Measurements from ENCODE around the gene MZT2A. TPM values are rescaled to one million over a fixed set of nuclear protein-coding genes. Genes with fewer than 3 reads are reported as not detected.

MZT2A gene
- total and polyA plus RNA-seq, 9 of the 15 experiments (the other 6 are each of a cell fraction or from before 2014, with no cell fraction given) = 5.8 to 355 (median 101) TPM

GRCh38 chr2:131492418-131493198 is 411 bp upstream of the MZT2A start (continued):
- TF ChIP-seq CTCFL (IDR thresholded peaks at IDR 0.05; ENCODE audit: borderline replicate concordance, insufficient read depth, low read depth, low read length, poor library complexity, severe bottlenecking) (peak; percentile 95), TAF9B (IDR thresholded peaks at IDR 0.05; ENCODE audit: partially characterized antibody) (peak; percentile 71), ARID1B (IDR thresholded peaks at IDR 0.05) (no peak), ZBTB2 (IDR thresholded peaks at IDR 0.05) (peak; percentile 78), CHCHD3 (CRISPR knock-in tag; IDR thresholded peaks at IDR 0.05) (no peak), SUPT5H (IDR thresholded peaks at IDR 0.05) (peak; percentile 60), KAT8 (IDR thresholded peaks at IDR 0.05; ENCODE audit: low read depth) (no peak), CTBP1 (IDR thresholded peaks at IDR 0.05; ENCODE audit: borderline replicate concordance) (peak; percentile 87), BDP1 (IDR thresholded peaks at IDR 0.05; ENCODE audit: insufficient read depth, insufficient read length) (no peak), E2F8 (IDR thresholded peaks at IDR 0.05; ENCODE audit: low read depth, partially characterized antibody) (peak; percentile 98), SMARCE1 (IDR thresholded peaks at IDR 0.05) (peak; percentile 51; the same call in 1 of the 2 replicates), GTF2F1 (IDR thresholded peaks at IDR 0.05; ENCODE audit: low read depth, low read length) (peak; percentile 23; the same call in 1 of the 2 replicates), YY1 (IDR thresholded peaks at IDR 0.05; ENCODE audit: borderline replicate concordance in 1 of 3, control insufficient read depth in 1 of 3, extremely low read depth in 1 of 3, insufficient read depth in 3 of 3, insufficient read length in 1 of 3, insufficient replicate concordance in 2 of 3, low read depth in 1 of 3, low read length in 2 of 3) (peak; percentile 79 to 95 (median 94)), FOXJ2 (tag; IDR thresholded peaks at IDR 0.05) (peak; percentile 84), SRSF1 (IDR thresholded peaks at IDR 0.05; ENCODE audit: low read depth, low read length) (no peak), FOXP1 (CRISPR knock-in tag; IDR thresholded peaks at IDR 0.05) (peak; percentile 92; the same call in 1 of the 2 replicates), KLF6 (CRISPR knock-in tag; IDR thresholded peaks at IDR 0.05; ENCODE audit: borderline replicate concordance) (peak; percentile 92), EHMT2 (IDR thresholded peaks at IDR 0.05) (no peak), ATF1 (CRISPR knock-in tag; IDR thresholded peaks at IDR 0.05) (peak; percentile 90), ATF1 (tag; IDR thresholded peaks at IDR 0.05) (peak; percentile 97), DIDO1 (tag; IDR thresholded peaks at IDR 0.05; ENCODE audit: low read depth) (0 out of 2 replicates have a peak, but pooled peaks have one; percentile 55), ESRRA (IDR thresholded peaks at IDR 0.05; ENCODE audit: borderline replicate concordance, low read depth) (peak; percentile 63; the same call in 1 of the 2 replicates)

All from K562 (cell line).